Caco-2 (cell line): ENCODE data around the gene RSRC1. TPM values are rescaled to one million over a fixed set of nuclear protein-coding genes. Genes with fewer than 3 reads are reported as not detected.

Experiments used
- BruUV-seq: library from RNA; stranded (reverse); fragments of 400-500 nt; replicated peaks from 2 replicates; lab custom pipeline; 2021; lab: Mats Ljungman, UMichigan
- CTCF ChIA-PET: fragments of 300-600 bp; sonication (Branson Sonifier 250); formaldehyde crosslinking; loops from one replicate; lab custom pipeline; 2022; ENCODE audit warnings: antibody characterized with exemption; lab: Charles Lee
- POLR2A ChIA-PET: fragments of 300-600 bp; sonication (Branson Sonifier 250); formaldehyde crosslinking; loops from one replicate; lab custom pipeline; 2022; ENCODE audit warnings: antibody characterized with exemption; lab: Charles Lee
- DNase-seq, 2 experiments: peaks; one replicate each; pipeline versions ENCODE4 v3.0.0 to v3.0.0-alpha.2; 2020 to 2022
- H3K27me3 ChIP-seq: replicated peaks from 2 replicates; pipeline ENCODE4 v1.6.0; 2011; ENCODE audit warnings: low read length; ENCODE audit not compliant: control insufficient read depth, insufficient read depth
- H3K36me3 ChIP-seq: 2 replicates; pipeline ENCODE4 v1.5.1; 2011; ENCODE audit warnings: low read length; ENCODE audit not compliant: control insufficient read depth, insufficient read depth
- H3K4me1 ChIP-seq: fragments of 250-450 bp; sonication (Bioruptor Pico); 2 replicates; pipeline ENCODE4 v1.5.1; 2020; ENCODE audit warnings: mild to moderate bottlenecking
- H3K4me3 ChIP-seq: 2 replicates; pipeline ENCODE4 v1.5.1; 2011; ENCODE audit warnings: low read depth, mild to moderate bottlenecking, control low read depth, low read length
- H3K9me3 ChIP-seq: fragments of 250-450 bp; sonication (Bioruptor Pico); 2 replicates; pipeline ENCODE4 v1.5.1; 2020; ENCODE audit warnings: mild to moderate bottlenecking, moderate library complexity
- H3K27ac Mint-ChIP-seq: one replicate; pipeline ENCODE4 v1.8.0; 2022; ENCODE audit warnings: mixed read lengths; ENCODE audit not compliant: unreplicated experiment
- H3K27me3 Mint-ChIP-seq: one replicate; pipeline ENCODE4 v1.8.0; 2022; ENCODE audit warnings: mixed read lengths; ENCODE audit not compliant: insufficient read depth, unreplicated experiment
- H3K36me3 Mint-ChIP-seq: one replicate; pipeline ENCODE4 v1.8.0; 2022; ENCODE audit warnings: mild to moderate bottlenecking, mixed read lengths; ENCODE audit not compliant: insufficient read depth, unreplicated experiment
- H3K4me1 Mint-ChIP-seq: one replicate; pipeline ENCODE4 v1.8.0; 2022; ENCODE audit warnings: low read depth, mixed read lengths; ENCODE audit not compliant: unreplicated experiment
- H3K4me3 Mint-ChIP-seq: one replicate; pipeline ENCODE4 v1.8.0; 2022; ENCODE audit warnings: mild to moderate bottlenecking, moderate library complexity, mixed read lengths; ENCODE audit not compliant: unreplicated experiment
- H3K9me3 Mint-ChIP-seq: one replicate; pipeline ENCODE4 v1.8.0; 2022; ENCODE audit warnings: mixed read lengths; ENCODE audit not compliant: unreplicated experiment
- intact Hi-C: fragments of 100-400 bp; cut with micrococcal nuclease; formaldehyde crosslinking; loops from one replicate; pipeline ENCODE4 v1.10.0; 2022; ENCODE audit not compliant: unreplicated experiment
- total RNA-seq: library from RNA; stranded (reverse); gene quantifications from 2 replicates; pipeline ENCODE4 v1.2.3, GENCODE V29; 2022
- TF ChIP-seq, protein P1 (sequence below), 2 experiments: fragments of 200-600 bp in 1 of 2; IDR thresholded peaks; 1 replicate in 1 of 2; 2 replicates in 1 of 2; pipeline versions ENCODE4 v1.5.1 to v1.8.0; 2011 to 2022; ENCODE audit warnings: antibody characterized with exemption in 1 of 2, control low read depth in 1 of 2, inconsistent platforms in 1 of 2, low read depth in 1 of 2, low read length in 1 of 2, mild to moderate bottlenecking in 1 of 2, moderate library complexity in 1 of 2; ENCODE audit not compliant: insufficient read depth in 1 of 2, severe bottlenecking in 1 of 2, unreplicated experiment in 1 of 2

The RSRC1 gene
- total RNA-seq, 1 experiment from 2014 or later = 38.4 TPM

DNA sequence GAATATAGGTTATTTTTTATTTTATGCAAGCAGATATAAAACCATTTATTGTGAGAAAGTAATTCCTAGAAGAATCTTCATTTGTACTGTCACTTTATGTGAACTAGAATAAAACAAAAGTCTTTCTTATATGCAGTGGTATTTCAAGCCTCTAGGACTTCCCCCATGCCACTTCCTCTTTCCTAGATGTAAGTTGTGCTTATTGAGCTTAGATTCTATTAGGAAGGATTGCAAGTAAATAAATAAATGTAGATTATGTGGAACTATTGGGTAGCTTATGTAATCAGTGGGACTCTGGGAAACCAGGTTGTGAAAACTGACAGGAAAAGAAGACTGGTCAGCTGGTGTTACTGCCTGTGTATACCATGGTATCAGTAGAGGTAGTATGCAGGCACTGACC lies 169.7 kb downstream of the RSRC1 start:
- Mint-ChIP-seq H3K9me3 (no peaks in the 10 kb centered on the region), H3K36me3 (no peaks in the 10 kb centered on the region), H3K27me3 (no peaks in the 10 kb centered on the region), H3K4me1 (no peaks in the 10 kb centered on the region), H3K27ac (no peak overlapping the region), H3K4me3 (no peak overlapping the region)
- Histone ChIP-seq H3K4me1 (no peaks in the 10 kb centered on the region), H3K9me3 (no peaks in the 10 kb centered on the region), H3K27me3 (no peaks in the 10 kb centered on the region), H3K4me3 (no peak overlapping the region), H3K36me3 (no peaks in the 10 kb centered on the region)
- BruUV-seq = no TSS peak
- TF ChIP-seq, protein P1, sequence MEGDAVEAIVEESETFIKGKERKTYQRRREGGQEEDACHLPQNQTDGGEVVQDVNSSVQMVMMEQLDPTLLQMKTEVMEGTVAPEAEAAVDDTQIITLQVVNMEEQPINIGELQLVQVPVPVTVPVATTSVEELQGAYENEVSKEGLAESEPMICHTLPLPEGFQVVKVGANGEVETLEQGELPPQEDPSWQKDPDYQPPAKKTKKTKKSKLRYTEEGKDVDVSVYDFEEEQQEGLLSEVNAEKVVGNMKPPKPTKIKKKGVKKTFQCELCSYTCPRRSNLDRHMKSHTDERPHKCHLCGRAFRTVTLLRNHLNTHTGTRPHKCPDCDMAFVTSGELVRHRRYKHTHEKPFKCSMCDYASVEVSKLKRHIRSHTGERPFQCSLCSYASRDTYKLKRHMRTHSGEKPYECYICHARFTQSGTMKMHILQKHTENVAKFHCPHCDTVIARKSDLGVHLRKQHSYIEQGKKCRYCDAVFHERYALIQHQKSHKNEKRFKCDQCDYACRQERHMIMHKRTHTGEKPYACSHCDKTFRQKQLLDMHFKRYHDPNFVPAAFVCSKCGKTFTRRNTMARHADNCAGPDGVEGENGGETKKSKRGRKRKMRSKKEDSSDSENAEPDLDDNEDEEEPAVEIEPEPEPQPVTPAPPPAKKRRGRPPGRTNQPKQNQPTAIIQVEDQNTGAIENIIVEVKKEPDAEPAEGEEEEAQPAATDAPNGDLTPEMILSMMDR (IDR thresholded peaks at IDR 0.05; ENCODE audit: insufficient read depth in 1 of 2, low read depth in 1 of 2, low read length in 1 of 2, severe bottlenecking in 1 of 2, unreplicated experiment in 1 of 2) = no peak
- intact Hi-C loops = no loop called here
- DNase-seq = no peak
- POLR2A ChIA-PET = no interaction called here
- CTCF ChIA-PET = no interaction called here

DNA sequence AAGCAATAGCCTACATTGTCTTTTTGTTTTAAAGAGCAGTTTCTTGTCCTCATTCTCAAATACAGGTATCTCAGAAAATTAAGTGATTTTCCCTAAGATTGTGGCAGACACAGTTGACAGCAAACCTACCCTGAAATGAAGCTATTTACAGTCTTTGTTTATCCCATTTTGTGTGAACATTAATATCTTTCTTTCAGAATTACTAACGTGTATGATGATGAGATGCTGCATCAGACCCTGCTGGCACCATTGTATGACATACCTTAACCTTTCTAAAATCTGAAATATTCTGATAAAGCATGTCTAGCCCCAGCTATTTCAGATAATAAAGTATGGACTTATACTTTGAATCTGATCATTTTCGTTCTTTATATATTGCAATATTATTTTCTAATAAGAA lies 185.9 kb downstream of the RSRC1 start:
- BruUV-seq = no TSS peak
- Mint-ChIP-seq H3K4me3 (no peak overlapping the region), H3K27ac (no peak overlapping the region), H3K36me3 (no peaks in the 10 kb centered on the region), H3K9me3 (no peaks in the 10 kb centered on the region), H3K4me1 (no peaks in the 10 kb centered on the region), H3K27me3 (no peaks in the 10 kb centered on the region)
- ChIA-PET POLR2A (no interaction called here), CTCF (no interaction called here)
- TF ChIP-seq, protein P1 (IDR thresholded peaks at IDR 0.05; ENCODE audit: insufficient read depth in 1 of 2, low read depth in 1 of 2, low read length in 1 of 2, severe bottlenecking in 1 of 2, unreplicated experiment in 1 of 2) = no peak
- H3K4me3 ChIP-seq = no peak overlapping the region
- H3K36me3 ChIP-seq = no peaks in the 10 kb centered on the region
- no peaks in the 10 kb centered on the region for H3K9me3 ChIP-seq
- intact Hi-C loops = no loop called here
- no peaks in the 10 kb centered on the region for H3K4me1 ChIP-seq
- H3K27me3 ChIP-seq = no peaks in the 10 kb centered on the region
- no peak for DNase-seq

GRCh38 chr3:158297940-158298339 lies 188.1 kb downstream of the RSRC1 start:
- Histone ChIP-seq H3K27me3 (no peaks in the 10 kb centered on the region), H3K36me3 (no peaks in the 10 kb centered on the region), H3K4me3 (no peak overlapping the region), H3K4me1 (no peaks in the 10 kb centered on the region), H3K9me3 (no peaks in the 10 kb centered on the region)
- no peaks in the 10 kb centered on the region for H3K9me3 Mint-ChIP-seq
- intact Hi-C loops = no loop called here
- H3K4me1 Mint-ChIP-seq = no peaks in the 10 kb centered on the region
- TF ChIP-seq, protein P1 (IDR thresholded peaks at IDR 0.05; ENCODE audit: insufficient read depth in 1 of 2, low read depth in 1 of 2, low read length in 1 of 2, severe bottlenecking in 1 of 2, unreplicated experiment in 1 of 2) = no peak
- CTCF ChIA-PET = no interaction called here
- no TSS peak for BruUV-seq
- no peaks in the 10 kb centered on the region for H3K27me3 Mint-ChIP-seq
- no peak overlapping the region for H3K27ac Mint-ChIP-seq
- no peak overlapping the region for H3K4me3 Mint-ChIP-seq
- no peak for DNase-seq
- POLR2A ChIA-PET = interaction anchor here (0.7 kb wide), 1 partner anchor 179 kb away, joined by 3 read pairs; no protein-coding TSS in a partner anchor
- H3K36me3 Mint-ChIP-seq = no peaks in the 10 kb centered on the region
